Liver (tissue), 9 donors: ENCODE measurements around the gene UBE2K. TPM values are rescaled to one million over a fixed set of nuclear protein-coding genes. Genes with fewer than 3 reads are reported as not detected.
"Not testable (repeated sequence)": the region's sequence is repeated elsewhere in the genome, so short reads cannot be mapped to it uniquely, and the experiment has no call there.

Experiments
- DNase-seq: peaks from one replicate; pipeline ENCODE4 v3.0.0-alpha.2; 2017; ENCODE audit warnings: low spot score
- H3K27ac ChIP-seq, 2 donors: one replicate each; pipeline ENCODE4 v1.7.0; 2013; ENCODE audit warnings: inconsistent platforms in 2 of 2, low read length in 2 of 2, control low read depth in 1 of 2, low read depth in 1 of 2, mild to moderate bottlenecking in 1 of 2
- H3K27me3 ChIP-seq, 4 donors: one replicate each; pipeline versions ENCODE4 v1.6.1 to v1.7.0; 2013; ENCODE audit warnings: low read length in 3 of 4, inconsistent platforms in 1 of 4, mild to moderate bottlenecking in 1 of 4, moderate library complexity in 1 of 4; ENCODE audit not compliant: control insufficient read depth in 4 of 4, insufficient read depth in 4 of 4
- H3K36me3 ChIP-seq, 4 donors: one replicate each; pipeline versions ENCODE4 v1.6.1 to v1.7.0; 2013; ENCODE audit warnings: low read length in 3 of 4, mild to moderate bottlenecking in 3 of 4, low read depth in 1 of 4, moderate library complexity in 1 of 4; ENCODE audit not compliant: control insufficient read depth in 4 of 4, insufficient read depth in 3 of 4
- H3K4me1 ChIP-seq, 4 donors: one replicate each; pipeline versions ENCODE4 v1.6.1 to v1.7.0; 2013; ENCODE audit warnings: low read length in 3 of 4, mild to moderate bottlenecking in 3 of 4, moderate library complexity in 1 of 4; ENCODE audit not compliant: control insufficient read depth in 4 of 4, insufficient read depth in 4 of 4
- H3K4me3 ChIP-seq, 3 donors: one replicate each; pipeline versions ENCODE4 v1.6.1 to v1.7.0; 2013; ENCODE audit warnings: low read length in 3 of 3, control low read depth in 1 of 3, low read depth in 1 of 3, mild to moderate bottlenecking in 1 of 3
- H3K9ac ChIP-seq, 2 donors: one replicate each; pipeline ENCODE4 v1.7.0; 2013; ENCODE audit warnings: low read length in 2 of 2, mild to moderate bottlenecking in 2 of 2, moderate library complexity in 2 of 2, control low read depth in 1 of 2, low read depth in 1 of 2
- H3K9me3 ChIP-seq, 4 donors: one replicate each; pipeline versions ENCODE4 v1.6.1 to v1.7.0; 2013; ENCODE audit warnings: low read length in 3 of 4; ENCODE audit not compliant: control insufficient read depth in 4 of 4
- EGR1 ChIP-seq, 2 donors: IDR thresholded peaks; 2 replicates each; pipeline ENCODE4 v1.6.1; 2016 to 2018; ENCODE audit warnings: antibody characterized with exemption in 2 of 2, low read depth in 2 of 2
- FOXA2 ChIP-seq: IDR thresholded peaks from 2 replicates; pipeline ENCODE4 v1.6.1; 2016; ENCODE audit warnings: antibody characterized with exemption
- HNF4A ChIP-seq, 2 donors: conservative IDR thresholded peaks; 2 replicates each; pipeline ENCODE4 v1.6.1; 2016; ENCODE audit warnings: antibody characterized with exemption in 2 of 2, mild to moderate bottlenecking in 2 of 2
- HNF4G ChIP-seq: IDR thresholded peaks from 2 replicates; pipeline ENCODE4 v1.6.1; 2016; ENCODE audit warnings: antibody characterized with exemption
- JUND ChIP-seq, 2 donors: IDR thresholded peaks; 2 replicates each; pipeline ENCODE4 v1.6.1; 2016; ENCODE audit warnings: antibody characterized with exemption in 2 of 2
- MAX ChIP-seq: IDR thresholded peaks from 2 replicates; pipeline ENCODE4 v1.6.1; 2016; ENCODE audit warnings: antibody characterized with exemption
- NR2F2 ChIP-seq: IDR thresholded peaks from 2 replicates; pipeline ENCODE4 v1.6.1; 2016; ENCODE audit warnings: antibody characterized with exemption
- RAD21 ChIP-seq, 2 donors: IDR thresholded peaks; 2 replicates each; pipeline ENCODE4 v1.6.1; 2016; ENCODE audit warnings: antibody characterized with exemption in 2 of 2, mild to moderate bottlenecking in 2 of 2
- RXRA ChIP-seq, 2 donors: IDR thresholded peaks; 2 replicates each; pipeline ENCODE4 v1.6.1; 2017 to 2018; ENCODE audit warnings: antibody characterized with exemption in 2 of 2, mild to moderate bottlenecking in 1 of 2
- SP1 ChIP-seq: IDR thresholded peaks from 2 replicates; pipeline ENCODE4 v1.6.1; 2018; ENCODE audit warnings: antibody characterized with exemption, mild to moderate bottlenecking
- YY1 ChIP-seq: IDR thresholded peaks from 2 replicates; pipeline ENCODE4 v1.6.1; 2016; ENCODE audit warnings: antibody characterized with exemption, mild to moderate bottlenecking
- WGBS: extraction: QIAGEN DNeasy Blood & Tissue Kit; methylation state at CpG from one replicate; pipeline ENCODE4 v1.1.7; 2013; 5-methylcytosine and 5-hydroxymethylcytosine counted together
- polyA plus RNA-seq, 2 donors: library from polyadenylated mRNA; stranded (reverse) in 1 of 2; unstranded in 1 of 2; fragments of 200-250 nt in 1 of 2; fragments of >200 nt in 1 of 2; fragmentation: Nextera tagmentation in 1 of 2; extraction: Ambion mirVana in 1 of 2; gene quantifications; one replicate each; pipeline versions ENCODE4 v1.2.1 to v1.2.3, GENCODE V29; 2013 to 2015
- total RNA-seq, 2 donors: library from RNA; depleted of rRNA; stranded (reverse); fragments of >200 nt; gene quantifications; one replicate each; pipeline ENCODE4 v1.2.3, GENCODE V29; 2014
- TF ChIP-seq, protein P1 (sequence below): IDR thresholded peaks from 2 replicates; pipeline ENCODE4 v1.6.1; 2016; ENCODE audit warnings: antibody characterized with exemption, mild to moderate bottlenecking
- TF ChIP-seq, protein P2 (sequence below): IDR thresholded peaks from 2 replicates; pipeline ENCODE4 v1.6.1; 2016; ENCODE audit warnings: antibody characterized with exemption
- TF ChIP-seq, protein P3 (sequence below): fragments of 150-350 bp; IDR thresholded peaks from 2 replicates; pipeline ENCODE4 v1.5.1; 2017; ENCODE audit warnings: improper control_type of control experiment, low read depth, low read length; ENCODE audit not compliant: missing input control
- donor health status: healthy.
- donor health status: healthy.
- donor health status: healthy.
- donor health status: healthy.
- donor health status: healthy.

The UBE2K gene
- total and polyA plus RNA-seq, 4 donors, result 21.5 to 45.3 (median 26.0) TPM

GRCh38 chr4:39718366-39719323 lies 20.7 kb downstream of the UBE2K start:
- WGBS, result 94% methylated on average over 33 of the region's 33 CpGs

GRCh38 chr4:39719804-39720580 lies 22.1 kb downstream of the UBE2K start:
- peaks cover 0 to 6% (median 4%) of the 10 kb centered on the region in 4 donors for H3K4me1 ChIP-seq
- H3K27ac ChIP-seq, result no peak overlapping the region
- H3K9me3 ChIP-seq, result no peaks in the 10 kb centered on the region
- no peak for DNase-seq
- H3K36me3 ChIP-seq, result peaks cover 0 to 2% (median under 1%) of the 10 kb centered on the region in 4 donors
- no peaks in the 10 kb centered on the region for H3K27me3 ChIP-seq
- no peak overlapping the region for H3K9ac ChIP-seq
- H3K4me3 ChIP-seq, result no peak overlapping the region
- TF ChIP-seq SP1 (no peak), RAD21 (IDR thresholded peaks at IDR 0.05) (no peak), FOXA2 (no peak), MAX (no peak), JUND (IDR thresholded peaks at IDR 0.05) (no peak), EGR1 (IDR thresholded peaks at IDR 0.05; ENCODE audit: low read depth in 2 of 2) (no peak)
- TF ChIP-seq, protein P1, sequence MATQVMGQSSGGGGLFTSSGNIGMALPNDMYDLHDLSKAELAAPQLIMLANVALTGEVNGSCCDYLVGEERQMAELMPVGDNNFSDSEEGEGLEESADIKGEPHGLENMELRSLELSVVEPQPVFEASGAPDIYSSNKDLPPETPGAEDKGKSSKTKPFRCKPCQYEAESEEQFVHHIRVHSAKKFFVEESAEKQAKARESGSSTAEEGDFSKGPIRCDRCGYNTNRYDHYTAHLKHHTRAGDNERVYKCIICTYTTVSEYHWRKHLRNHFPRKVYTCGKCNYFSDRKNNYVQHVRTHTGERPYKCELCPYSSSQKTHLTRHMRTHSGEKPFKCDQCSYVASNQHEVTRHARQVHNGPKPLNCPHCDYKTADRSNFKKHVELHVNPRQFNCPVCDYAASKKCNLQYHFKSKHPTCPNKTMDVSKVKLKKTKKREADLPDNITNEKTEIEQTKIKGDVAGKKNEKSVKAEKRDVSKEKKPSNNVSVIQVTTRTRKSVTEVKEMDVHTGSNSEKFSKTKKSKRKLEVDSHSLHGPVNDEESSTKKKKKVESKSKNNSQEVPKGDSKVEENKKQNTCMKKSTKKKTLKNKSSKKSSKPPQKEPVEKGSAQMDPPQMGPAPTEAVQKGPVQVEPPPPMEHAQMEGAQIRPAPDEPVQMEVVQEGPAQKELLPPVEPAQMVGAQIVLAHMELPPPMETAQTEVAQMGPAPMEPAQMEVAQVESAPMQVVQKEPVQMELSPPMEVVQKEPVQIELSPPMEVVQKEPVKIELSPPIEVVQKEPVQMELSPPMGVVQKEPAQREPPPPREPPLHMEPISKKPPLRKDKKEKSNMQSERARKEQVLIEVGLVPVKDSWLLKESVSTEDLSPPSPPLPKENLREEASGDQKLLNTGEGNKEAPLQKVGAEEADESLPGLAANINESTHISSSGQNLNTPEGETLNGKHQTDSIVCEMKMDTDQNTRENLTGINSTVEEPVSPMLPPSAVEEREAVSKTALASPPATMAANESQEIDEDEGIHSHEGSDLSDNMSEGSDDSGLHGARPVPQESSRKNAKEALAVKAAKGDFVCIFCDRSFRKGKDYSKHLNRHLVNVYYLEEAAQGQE, result no peak
- TF ChIP-seq, protein P2, sequence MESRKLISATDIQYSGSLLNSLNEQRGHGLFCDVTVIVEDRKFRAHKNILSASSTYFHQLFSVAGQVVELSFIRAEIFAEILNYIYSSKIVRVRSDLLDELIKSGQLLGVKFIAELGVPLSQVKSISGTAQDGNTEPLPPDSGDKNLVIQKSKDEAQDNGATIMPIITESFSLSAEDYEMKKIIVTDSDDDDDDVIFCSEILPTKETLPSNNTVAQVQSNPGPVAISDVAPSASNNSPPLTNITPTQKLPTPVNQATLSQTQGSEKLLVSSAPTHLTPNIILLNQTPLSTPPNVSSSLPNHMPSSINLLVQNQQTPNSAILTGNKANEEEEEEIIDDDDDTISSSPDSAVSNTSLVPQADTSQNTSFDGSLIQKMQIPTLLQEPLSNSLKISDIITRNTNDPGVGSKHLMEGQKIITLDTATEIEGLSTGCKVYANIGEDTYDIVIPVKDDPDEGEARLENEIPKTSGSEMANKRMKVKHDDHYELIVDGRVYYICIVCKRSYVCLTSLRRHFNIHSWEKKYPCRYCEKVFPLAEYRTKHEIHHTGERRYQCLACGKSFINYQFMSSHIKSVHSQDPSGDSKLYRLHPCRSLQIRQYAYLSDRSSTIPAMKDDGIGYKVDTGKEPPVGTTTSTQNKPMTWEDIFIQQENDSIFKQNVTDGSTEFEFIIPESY, result no peak
- TF ChIP-seq, protein P3, sequence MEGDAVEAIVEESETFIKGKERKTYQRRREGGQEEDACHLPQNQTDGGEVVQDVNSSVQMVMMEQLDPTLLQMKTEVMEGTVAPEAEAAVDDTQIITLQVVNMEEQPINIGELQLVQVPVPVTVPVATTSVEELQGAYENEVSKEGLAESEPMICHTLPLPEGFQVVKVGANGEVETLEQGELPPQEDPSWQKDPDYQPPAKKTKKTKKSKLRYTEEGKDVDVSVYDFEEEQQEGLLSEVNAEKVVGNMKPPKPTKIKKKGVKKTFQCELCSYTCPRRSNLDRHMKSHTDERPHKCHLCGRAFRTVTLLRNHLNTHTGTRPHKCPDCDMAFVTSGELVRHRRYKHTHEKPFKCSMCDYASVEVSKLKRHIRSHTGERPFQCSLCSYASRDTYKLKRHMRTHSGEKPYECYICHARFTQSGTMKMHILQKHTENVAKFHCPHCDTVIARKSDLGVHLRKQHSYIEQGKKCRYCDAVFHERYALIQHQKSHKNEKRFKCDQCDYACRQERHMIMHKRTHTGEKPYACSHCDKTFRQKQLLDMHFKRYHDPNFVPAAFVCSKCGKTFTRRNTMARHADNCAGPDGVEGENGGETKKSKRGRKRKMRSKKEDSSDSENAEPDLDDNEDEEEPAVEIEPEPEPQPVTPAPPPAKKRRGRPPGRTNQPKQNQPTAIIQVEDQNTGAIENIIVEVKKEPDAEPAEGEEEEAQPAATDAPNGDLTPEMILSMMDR, result no peak

More at GRCh38 chr4:39718366-39719323, 20.7 kb downstream of the UBE2K start:
- Histone ChIP-seq H3K36me3 (peaks cover 0 to 2% (median under 1%) of the 10 kb centered on the region in 4 donors), H3K27me3 (no peaks in the 10 kb centered on the region), H3K9me3 (no peaks in the 10 kb centered on the region), H3K4me3 (no peak overlapping the region), H3K9ac (no peak overlapping the region), H3K4me1 (peaks cover 0 to 11% (median 5%) of the 10 kb centered on the region in 4 donors), H3K27ac (no peak overlapping the region)
- no peak for DNase-seq
- TF ChIP-seq HNF4G (no peak), RAD21 (IDR thresholded peaks at IDR 0.05) (no peak), YY1 (no peak), FOXA2 (no peak), HNF4A (conservative IDR thresholded peaks at IDR 0.05) (no peak), SP1 (no peak), NR2F2 (no peak), EGR1 (IDR thresholded peaks at IDR 0.05; ENCODE audit: low read depth in 2 of 2) (no peak), RXRA (IDR thresholded peaks at IDR 0.05) (no peak)
- TF ChIP-seq, protein P1, result no peak

- WGBS, result 94% methylated on average over 6 of the region's 6 CpGs
- H3K36me3 ChIP-seq, DNase-seq, H3K27me3 ChIP-seq, H3K9ac ChIP-seq, H3K4me1 ChIP-seq, H3K27ac ChIP-seq, H3K9me3 ChIP-seq, H3K4me3 ChIP-seq: not testable (repeated sequence)
Measured at GRCh38 chr4:39721273-39721672, 23.3 kb downstream of the UBE2K start.
